AG10803 (cell line): ENCODE measurements around the gene USF2.

Experiments
- DNase-seq: peaks from one replicate; pipeline ENCODE4 v3.0.0; 2010; ENCODE audit warnings: low read depth
- H3K4me3 ChIP-seq: 2 replicates; pipeline ENCODE4 v1.5.1; 2011; ENCODE audit warnings: mild to moderate bottlenecking, low read length, control low read depth
- CTCF ChIP-seq: conservative IDR thresholded peaks from 2 replicates; pipeline ENCODE4 v1.5.1; 2011; ENCODE audit warnings: mild to moderate bottlenecking, low read length, control low read depth, inconsistent platforms

USF2 gene

DNA sequence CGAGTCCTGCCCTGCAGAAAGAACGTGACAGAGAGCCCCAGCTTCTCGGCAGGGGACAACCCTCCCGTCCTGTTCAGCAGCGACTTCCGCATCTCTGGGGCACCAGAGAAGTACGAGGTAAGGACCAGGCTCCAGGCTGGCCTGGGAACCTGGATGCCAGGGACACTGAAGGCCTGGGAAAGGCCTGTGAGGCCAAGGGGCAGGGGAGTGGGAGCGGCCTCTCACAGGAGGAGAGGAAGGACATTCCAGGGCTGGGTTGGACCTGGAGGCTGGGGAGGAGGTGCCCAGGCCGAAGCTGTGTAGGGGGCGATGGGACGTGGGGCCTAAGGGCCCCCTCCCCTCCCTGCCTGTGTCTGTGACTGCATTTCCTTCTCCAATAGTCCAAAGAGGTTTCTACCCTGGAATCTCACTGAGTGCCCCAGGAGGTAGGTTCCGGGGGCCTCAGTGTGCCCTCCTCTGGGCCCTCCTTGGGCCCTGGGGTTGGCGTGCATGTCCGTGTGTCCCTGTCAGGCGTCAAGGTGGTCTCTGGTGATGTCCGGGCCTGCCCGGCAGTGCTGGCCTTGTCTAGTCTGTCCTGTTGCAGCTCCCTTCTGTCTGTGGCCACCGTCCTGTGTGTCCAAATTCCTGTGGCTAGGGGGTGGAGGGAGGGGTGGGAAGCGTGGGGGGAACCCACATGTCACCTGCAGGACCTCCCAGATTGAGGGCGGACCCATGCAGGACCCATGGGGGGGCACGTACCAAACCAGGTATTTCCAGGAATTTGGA lies 43.3 kb downstream of the USF2 start:
- DNase-seq: no peak
- no peak overlapping the region for H3K4me3 ChIP-seq
- TF ChIP-seq CTCF: no peak

DNA sequence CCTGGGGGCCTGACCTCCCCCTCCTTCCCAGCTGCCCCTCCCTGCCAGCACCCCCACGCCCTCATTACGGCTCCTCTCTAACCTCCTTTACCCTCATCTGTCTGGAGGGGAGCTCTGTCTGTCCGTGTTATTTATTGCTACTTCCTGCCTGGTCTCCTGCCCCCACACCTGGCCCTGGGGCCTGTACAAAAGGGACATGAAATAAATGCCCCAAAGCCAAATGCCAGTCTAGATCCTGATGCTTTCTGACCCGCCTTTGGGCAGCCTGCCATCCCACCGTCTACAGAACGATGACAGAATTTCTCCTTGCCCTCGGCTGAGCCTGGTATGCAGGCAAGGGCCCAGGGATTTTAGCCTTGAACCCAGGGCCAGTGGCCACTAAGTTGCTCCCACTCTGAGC lies 44.8 kb downstream of the USF2 start:
- H3K4me3 ChIP-seq: no peak overlapping the region
- DNase-seq: no peak
- TF ChIP-seq CTCF: no peak

GRCh38 chr19:35314031-35314430 lies 45.3 kb downstream of the USF2 start:
- no peak overlapping the region for H3K4me3 ChIP-seq
- no peak for TF ChIP-seq CTCF
- no peak for DNase-seq

DNA sequence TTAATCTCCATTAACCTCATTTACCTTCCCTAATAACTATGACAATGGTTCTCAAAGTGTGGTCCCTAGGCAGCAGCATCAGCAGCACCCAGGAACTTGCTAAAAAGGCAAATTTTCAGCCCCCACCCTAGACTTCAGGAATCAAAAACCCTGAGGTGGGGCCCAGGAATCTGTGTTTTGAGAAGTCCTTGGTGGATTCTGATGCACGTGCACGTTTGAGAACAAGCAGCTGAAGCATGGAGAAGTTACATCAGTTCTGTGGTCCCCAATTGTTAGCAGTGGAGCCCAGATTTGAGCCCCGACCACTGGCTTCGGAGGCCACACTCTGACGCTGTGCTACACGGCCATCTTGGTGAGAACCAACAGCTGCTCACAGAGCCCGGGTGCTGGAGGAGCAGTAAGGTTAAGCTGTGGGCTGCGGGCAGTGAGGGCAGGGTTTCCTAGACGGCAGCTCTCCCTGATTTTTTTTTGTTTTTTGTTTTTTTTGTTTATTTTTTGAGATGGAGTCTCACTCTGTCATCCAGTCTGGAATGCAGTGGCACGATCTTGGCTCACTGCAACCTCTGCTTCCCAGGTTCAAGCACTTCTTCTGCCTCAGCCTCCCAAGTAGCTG lies 46.2 kb downstream of the USF2 start:
- DNase-seq: no peak
- TF ChIP-seq CTCF: no peak
- H3K4me3 ChIP-seq: no peak overlapping the region

GRCh38 chr19:35315883-35316282 lies 47.1 kb downstream of the USF2 start:
- DNase-seq: no peak
- no peak overlapping the region for H3K4me3 ChIP-seq
- TF ChIP-seq CTCF: no peak

DNA sequence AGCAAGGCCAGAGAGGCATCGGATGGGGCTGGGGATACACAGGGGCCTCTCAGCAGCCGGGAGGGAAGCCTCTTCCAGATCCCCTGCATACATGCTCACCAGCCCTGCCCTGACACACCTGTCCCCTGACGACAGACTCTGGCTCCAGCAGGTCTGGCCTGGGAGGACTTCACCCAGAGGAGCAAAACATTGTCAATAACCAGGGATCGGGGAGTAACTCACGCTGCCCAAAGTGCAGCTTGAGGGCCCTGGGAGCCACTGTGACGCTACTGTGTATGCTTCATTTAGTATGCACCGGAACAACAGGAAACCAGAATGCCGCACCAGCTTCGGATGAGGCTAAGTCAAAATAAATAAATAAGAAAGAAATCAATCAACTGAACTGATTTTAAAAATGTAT lies 47.8 kb downstream of the USF2 start:
- H3K4me3 ChIP-seq: no peak overlapping the region
- no peak for TF ChIP-seq CTCF
- no peak for DNase-seq

- H3K4me3 ChIP-seq: no peak overlapping the region
- DNase-seq: no peak
- no peak for TF ChIP-seq CTCF
Observed at GRCh38 chr19:35317464-35318043, 48.8 kb downstream of the USF2 start.
